ENCODE data around the gene OSGIN1. TPM values are rescaled to one million over a fixed set of nuclear protein-coding genes. Genes with fewer than 3 reads are reported as not detected.

Gene OSGIN1
- total RNA-seq, 1 experiment from 2014 or later, result 1.7 TPM

- TF ChIP-seq NFE2L1 (CRISPR knock-in tag; IDR thresholded peaks at IDR 0.05) (no peak), PRRX2 (CRISPR knock-in tag; IDR thresholded peaks at IDR 0.05) (no peak), ZNF671 (CRISPR knock-in tag; IDR thresholded peaks at IDR 0.05) (no peak), USF2 (CRISPR knock-in tag; IDR thresholded peaks at IDR 0.05) (no peak), ELF4 (CRISPR knock-in tag; IDR thresholded peaks at IDR 0.05; ENCODE audit: low read depth) (no peak), E2F1 (CRISPR knock-in tag; IDR thresholded peaks at IDR 0.05) (no peak), JAZF1 (CRISPR knock-in tag; IDR thresholded peaks at IDR 0.05) (no peak)
- POLR2A ChIA-PET, result no interaction called here
- Mint-ChIP-seq H3K4me3 (no peak overlapping the region), H3K27me3 (ENCODE audit: low read depth) (peaks cover 9% of the 10 kb centered on the region; the same call in 1 of the 2 replicates), H3K36me3 (no peaks in the 10 kb centered on the region), H3K4me1 (peaks cover 6% of the 10 kb centered on the region), H3K9me3 (no peaks in the 10 kb centered on the region), H3K27ac (no peak overlapping the region)
- no peak for ATAC-seq
- CTCF ChIA-PET, result no interaction called here
- no peak for DNase-seq (ENCODE audit: low spot score)
These were observed 62.4 kb downstream of the OSGIN1 start for GRCh38 chr16:84015399-84015798.

Other genes with a start within 250 kb of the OSGIN1 start
- 197 to 237 TPM (median 229 TPM) in 3 replicates for gene HSBP1, start 145.3 kb upstream of the OSGIN1 start, total RNA-seq (2021)
- gene MLYCD, start 54.1 kb upstream of the OSGIN1 start, total RNA-seq (2021), result 5.9 to 6.3 TPM (median 6.1 TPM) in 3 replicates
- 2.9 to 4.9 TPM (median 4.4 TPM) in 3 replicates for gene NECAB2, start 15.0 kb downstream of the OSGIN1 start, total RNA-seq (2021)
- not detected in 3 replicates for gene SLC38A8, start 89.6 kb downstream of the OSGIN1 start, total RNA-seq (2021)
- gene MBTPS1, start 163.7 kb downstream of the OSGIN1 start, total RNA-seq (2021), result 45.1 to 47.4 TPM (median 46.9 TPM) in 3 replicates
- gene HSDL1, start 191.9 kb downstream of the OSGIN1 start, total RNA-seq (2021), result 48.6 to 58.1 TPM (median 53.4 TPM) in 3 replicates
- gene DNAAF1, start 192.1 kb downstream of the OSGIN1 start, total RNA-seq (2021), result 0.09 to 0.62 TPM (median 0.20 TPM) in 3 replicates
- 71.2 to 89.7 TPM (median 74.7 TPM) in 3 replicates for gene TAF1C, start 233.8 kb downstream of the OSGIN1 start, total RNA-seq (2021)
- 0.71 to 1.6 TPM (median 1.4 TPM) in 3 replicates for gene ADAD2, start 237.9 kb downstream of the OSGIN1 start, total RNA-seq (2021)

All from WTC11 (cell line).